Neural crest cell (in vitro differentiated cells): Measurements from ENCODE around the gene GLI2. TPM values are rescaled to one million over a fixed set of nuclear protein-coding genes. Genes with fewer than 3 reads are reported as not detected.
A peak's percentile ranks its signal among the peaks of the same experiment; 100 is the strongest.

ENCODE experiments used
- DNase-seq: peaks from one replicate; pipeline ENCODE4 v3.0.0; 2021; ENCODE audit warnings: low read depth, mixed read lengths, low spot score
- H3K27ac Mint-ChIP-seq: one replicate; pipeline ENCODE4 v1.8.0; 2021; ENCODE audit warnings: mild to moderate bottlenecking, mixed read lengths; ENCODE audit not compliant: unreplicated experiment
- H3K27me3 Mint-ChIP-seq: 2 replicates; pipeline ENCODE4 v1.8.0; 2021; ENCODE audit warnings: low read depth, mild to moderate bottlenecking, mixed read lengths
- H3K36me3 Mint-ChIP-seq: 2 replicates; pipeline ENCODE4 v1.8.0; 2021; ENCODE audit warnings: low read depth, mild to moderate bottlenecking, mixed read lengths
- H3K4me1 Mint-ChIP-seq: 2 replicates; pipeline ENCODE4 v1.8.0; 2021; ENCODE audit warnings: mixed read lengths
- H3K4me3 Mint-ChIP-seq: one replicate; pipeline ENCODE4 v1.8.0; 2021; ENCODE audit warnings: mild to moderate bottlenecking, mixed read lengths
- H3K9me3 Mint-ChIP-seq: 2 replicates; pipeline ENCODE4 v1.8.0; 2021; ENCODE audit warnings: mixed read lengths
- total RNA-seq: library from RNA; stranded (reverse); gene quantifications from 2 replicates; pipeline ENCODE4 v1.2.1, GENCODE V29; 2021
- TF ChIP-seq, protein P1 (sequence below): fragments of 200-600 bp; sonication (generic); conservative IDR thresholded peaks from 2 replicates; pipeline ENCODE4 v1.5.0; 2021; ENCODE audit warnings: antibody characterized with exemption, mild to moderate bottlenecking

GLI2 gene
- total RNA-seq, 1 donor from 2014 or later = 48.8 TPM

DNA sequence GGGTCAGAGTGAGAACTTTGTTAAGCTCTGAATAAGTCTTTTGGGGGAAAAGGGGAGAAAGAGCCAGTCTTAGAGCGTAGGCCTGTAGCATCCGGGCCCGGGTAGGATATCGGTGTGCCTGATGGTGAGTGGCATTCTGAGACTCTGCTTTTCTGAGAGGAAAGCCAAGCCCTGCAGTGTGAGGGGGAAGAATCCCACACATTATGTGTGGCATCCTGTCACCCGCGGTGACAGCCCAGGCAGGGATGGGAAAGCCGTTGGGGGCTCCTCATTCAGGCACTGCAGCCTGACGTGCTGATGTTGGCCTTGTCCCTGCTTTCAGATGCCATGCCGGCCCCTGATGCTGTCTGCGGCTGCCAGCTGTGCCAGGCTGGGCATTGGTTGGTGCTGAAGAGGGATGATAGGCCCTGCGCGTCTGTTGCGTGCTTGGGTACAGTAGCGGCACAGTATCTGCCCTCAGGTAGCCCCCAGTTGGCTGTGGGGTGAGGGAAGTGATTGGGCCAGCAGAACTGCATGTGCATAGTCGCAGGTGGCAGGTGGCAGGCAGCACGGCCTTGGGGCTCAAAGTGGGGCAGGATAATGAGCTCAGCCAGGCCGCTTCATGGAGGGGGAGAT is 37.6 kb downstream of the GLI2 start:
- Mint-ChIP-seq H3K36me3 (no peaks in the 10 kb centered on the region), H3K4me1 (peaks cover 40% of the 10 kb centered on the region), H3K4me3 (no peak overlapping the region), H3K27me3 (no peaks in the 10 kb centered on the region), H3K9me3 (no peaks in the 10 kb centered on the region), H3K27ac (no peak overlapping the region)
- no peak for DNase-seq
- TF ChIP-seq, protein P1, sequence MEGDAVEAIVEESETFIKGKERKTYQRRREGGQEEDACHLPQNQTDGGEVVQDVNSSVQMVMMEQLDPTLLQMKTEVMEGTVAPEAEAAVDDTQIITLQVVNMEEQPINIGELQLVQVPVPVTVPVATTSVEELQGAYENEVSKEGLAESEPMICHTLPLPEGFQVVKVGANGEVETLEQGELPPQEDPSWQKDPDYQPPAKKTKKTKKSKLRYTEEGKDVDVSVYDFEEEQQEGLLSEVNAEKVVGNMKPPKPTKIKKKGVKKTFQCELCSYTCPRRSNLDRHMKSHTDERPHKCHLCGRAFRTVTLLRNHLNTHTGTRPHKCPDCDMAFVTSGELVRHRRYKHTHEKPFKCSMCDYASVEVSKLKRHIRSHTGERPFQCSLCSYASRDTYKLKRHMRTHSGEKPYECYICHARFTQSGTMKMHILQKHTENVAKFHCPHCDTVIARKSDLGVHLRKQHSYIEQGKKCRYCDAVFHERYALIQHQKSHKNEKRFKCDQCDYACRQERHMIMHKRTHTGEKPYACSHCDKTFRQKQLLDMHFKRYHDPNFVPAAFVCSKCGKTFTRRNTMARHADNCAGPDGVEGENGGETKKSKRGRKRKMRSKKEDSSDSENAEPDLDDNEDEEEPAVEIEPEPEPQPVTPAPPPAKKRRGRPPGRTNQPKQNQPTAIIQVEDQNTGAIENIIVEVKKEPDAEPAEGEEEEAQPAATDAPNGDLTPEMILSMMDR = no peak

- no peak for DNase-seq
- Mint-ChIP-seq H3K36me3 (no peaks in the 10 kb centered on the region), H3K4me1 (peaks cover 35% of the 10 kb centered on the region), H3K4me3 (no peak overlapping the region), H3K9me3 (no peaks in the 10 kb centered on the region), H3K27ac (peak overlapping the region; percentile 68), H3K27me3 (no peaks in the 10 kb centered on the region)
- TF ChIP-seq, protein P1 = no peak
Observed at GRCh38 chr2:120774557-120775160, 39.0 kb downstream of the GLI2 start.

- no peak for DNase-seq
- Mint-ChIP-seq H3K27ac (no peak overlapping the region), H3K36me3 (no peaks in the 10 kb centered on the region), H3K4me3 (no peak overlapping the region), H3K9me3 (no peaks in the 10 kb centered on the region), H3K4me1 (peaks cover 36% of the 10 kb centered on the region), H3K27me3 (no peaks in the 10 kb centered on the region)
- TF ChIP-seq, protein P1 = no peak
Observed at GRCh38 chr2:120775194-120775593, 39.5 kb downstream of the GLI2 start.

GRCh38 chr2:120775801-120776589 is 40.3 kb downstream of the GLI2 start:
- Mint-ChIP-seq H3K27ac (no peak overlapping the region), H3K4me3 (no peak overlapping the region), H3K27me3 (no peaks in the 10 kb centered on the region), H3K4me1 (peaks cover 35% of the 10 kb centered on the region), H3K36me3 (no peaks in the 10 kb centered on the region), H3K9me3 (no peaks in the 10 kb centered on the region)
- no peak for DNase-seq
- TF ChIP-seq, protein P1 = no peak

GRCh38 chr2:120776649-120777048 is 41.0 kb downstream of the GLI2 start:
- peaks cover 28% of the 10 kb centered on the region for H3K4me1 Mint-ChIP-seq
- no peak overlapping the region for H3K27ac Mint-ChIP-seq
- no peak for DNase-seq
- TF ChIP-seq, protein P1 = no peak
- no peaks in the 10 kb centered on the region for H3K36me3 Mint-ChIP-seq
- H3K27me3 Mint-ChIP-seq = no peaks in the 10 kb centered on the region
- H3K4me3 Mint-ChIP-seq = no peak overlapping the region
- no peaks in the 10 kb centered on the region for H3K9me3 Mint-ChIP-seq
